ENCODE measurements around the gene ZNF79.

ZNF79 gene

DNA sequence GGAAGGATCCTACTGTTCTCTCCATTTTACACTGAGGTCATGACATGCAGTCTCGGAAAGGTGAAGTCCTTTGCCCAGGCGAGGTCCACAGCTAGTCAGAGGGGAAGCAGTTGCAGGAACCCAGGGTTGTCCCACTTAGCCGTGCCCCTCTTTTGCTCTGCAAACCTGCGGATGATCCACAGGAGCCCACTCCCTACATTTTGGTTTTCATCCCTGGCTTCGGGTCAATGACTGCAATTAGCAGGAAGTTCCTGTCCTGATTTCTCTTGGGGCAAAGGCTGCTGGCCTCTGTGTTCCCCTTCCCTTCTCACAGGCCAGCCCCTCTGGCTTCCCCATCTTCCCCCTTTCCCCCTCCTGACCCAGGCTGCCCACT lies 25.9 kb upstream of the ZNF79 start:
- no peak for DNase-seq (ENCODE audit: low read depth in 2 of 2)

DNA sequence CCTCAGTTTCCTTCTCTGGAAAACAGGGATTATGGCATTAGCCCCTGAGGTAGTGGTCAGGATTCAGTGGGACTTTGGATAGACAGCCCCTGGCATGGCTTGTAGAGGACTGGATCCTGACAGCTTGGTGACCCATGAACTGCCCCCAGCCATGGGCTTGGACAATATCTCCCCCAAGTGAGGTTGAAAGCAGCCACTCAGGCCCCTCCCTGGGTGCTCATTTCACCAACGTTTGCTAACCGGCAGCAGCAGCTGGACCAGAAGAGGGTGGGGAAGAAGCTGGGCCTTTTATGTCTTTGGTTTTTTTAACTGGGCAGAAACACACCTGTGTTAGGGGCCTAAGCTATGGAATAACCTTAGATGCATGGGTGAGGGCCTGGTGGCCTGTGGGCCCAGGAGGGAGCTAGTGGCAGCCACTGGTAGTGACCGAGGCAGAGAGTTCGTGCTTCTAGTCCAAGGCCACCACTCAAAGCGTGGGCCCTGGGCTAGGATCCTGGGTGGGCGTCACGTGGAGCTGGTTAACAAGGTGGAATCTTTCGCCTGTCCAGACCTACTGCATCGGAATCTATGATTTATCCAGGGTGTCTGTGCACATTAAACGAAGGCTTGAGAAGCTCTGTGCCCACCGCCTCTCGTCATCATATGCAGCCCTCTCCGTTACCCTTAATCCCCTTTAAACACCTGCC lies 25.3 kb upstream of the ZNF79 start:
- DNase-seq (ENCODE audit: low read depth in 2 of 2) = no peak

DNA sequence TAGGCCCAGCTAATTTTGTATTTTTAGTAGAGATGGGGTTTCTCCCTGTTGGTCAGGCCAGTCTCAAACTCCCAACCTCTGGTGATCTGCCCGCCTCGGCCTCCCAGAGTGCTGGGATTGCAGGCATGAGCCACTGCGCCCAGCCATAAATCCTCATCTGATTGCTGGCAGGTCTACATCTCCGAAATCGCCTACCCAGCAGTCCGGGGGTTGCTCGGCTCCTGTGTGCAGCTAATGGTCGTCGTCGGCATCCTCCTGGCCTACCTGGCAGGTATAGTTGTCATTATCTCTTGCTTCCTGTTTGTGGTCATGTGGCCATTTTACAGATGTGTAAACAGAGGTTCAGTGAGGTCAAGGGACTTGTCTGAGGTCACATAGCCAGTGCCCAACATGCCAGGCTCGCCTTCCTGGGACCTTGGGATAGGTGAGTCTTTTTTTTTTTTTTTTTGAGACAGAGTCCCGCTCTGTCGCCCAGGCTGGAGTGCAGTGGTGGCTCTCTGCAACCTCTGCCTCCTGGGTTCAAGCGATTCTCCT lies 24.4 kb upstream of the ZNF79 start:
- DNase-seq (ENCODE audit: low read depth in 2 of 2) = no peak

DNA sequence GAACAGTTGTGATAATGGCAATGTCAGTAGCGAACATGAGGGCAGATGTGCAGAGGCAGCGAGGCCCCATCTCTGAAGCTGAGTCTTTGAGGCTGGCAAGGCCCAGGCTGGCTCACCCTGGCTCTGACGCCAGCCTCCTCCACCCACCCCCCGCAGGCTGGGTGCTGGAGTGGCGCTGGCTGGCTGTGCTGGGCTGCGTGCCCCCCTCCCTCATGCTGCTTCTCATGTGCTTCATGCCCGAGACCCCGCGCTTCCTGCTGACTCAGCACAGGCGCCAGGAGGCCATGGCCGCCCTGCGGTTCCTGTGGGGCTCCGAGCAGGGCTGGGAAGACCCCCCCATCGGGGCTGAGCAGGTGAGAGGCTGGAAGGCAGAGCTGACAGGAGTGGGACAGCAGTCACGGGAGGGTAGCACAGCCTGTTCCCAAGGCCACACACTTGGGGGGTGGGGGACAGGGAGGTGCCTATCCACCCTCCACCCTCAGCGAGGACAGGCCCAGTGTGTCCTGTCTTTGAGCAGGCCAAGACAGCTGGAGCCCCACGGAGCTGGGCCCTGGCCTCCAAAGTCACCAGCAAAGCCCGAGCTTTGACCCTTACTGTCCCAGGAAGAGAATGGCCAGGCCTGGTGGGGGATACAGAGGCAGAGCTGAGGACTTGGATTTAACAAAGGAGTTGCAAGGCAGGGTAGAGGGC lies 21.6 kb upstream of the ZNF79 start:
- no peak for DNase-seq (ENCODE audit: low read depth in 2 of 2)

DNA sequence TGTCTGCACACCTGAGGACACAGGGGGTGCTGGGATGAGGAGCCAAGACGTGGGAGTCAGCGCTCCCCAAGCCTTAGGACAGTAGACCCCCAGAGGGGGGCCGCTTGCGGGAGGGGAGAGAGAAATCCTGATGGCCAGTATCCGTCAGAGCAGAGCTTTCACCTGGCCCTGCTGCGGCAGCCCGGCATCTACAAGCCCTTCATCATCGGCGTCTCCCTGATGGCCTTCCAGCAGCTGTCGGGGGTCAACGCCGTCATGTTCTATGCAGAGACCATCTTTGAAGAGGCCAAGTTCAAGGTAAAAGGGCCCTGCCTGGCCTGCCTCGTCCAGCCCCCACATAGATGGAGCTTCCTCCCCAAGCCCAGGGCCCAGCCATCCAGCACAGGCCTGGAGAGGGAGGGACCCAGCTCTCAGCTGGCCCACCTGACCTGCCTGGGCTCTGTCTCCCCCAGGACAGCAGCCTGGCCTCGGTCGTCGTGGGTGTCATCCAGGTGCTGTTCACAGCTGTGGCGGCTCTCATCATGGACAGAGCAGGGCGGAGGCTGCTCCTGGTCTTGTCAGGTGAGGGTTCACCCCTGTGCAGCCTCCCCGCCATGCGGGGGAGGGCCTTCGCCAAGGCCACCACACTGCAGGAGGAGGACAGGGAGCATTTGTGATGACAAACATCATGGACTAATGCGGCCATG lies 20.5 kb upstream of the ZNF79 start:
- DNase-seq (ENCODE audit: low read depth in 2 of 2) = no peak

DNA sequence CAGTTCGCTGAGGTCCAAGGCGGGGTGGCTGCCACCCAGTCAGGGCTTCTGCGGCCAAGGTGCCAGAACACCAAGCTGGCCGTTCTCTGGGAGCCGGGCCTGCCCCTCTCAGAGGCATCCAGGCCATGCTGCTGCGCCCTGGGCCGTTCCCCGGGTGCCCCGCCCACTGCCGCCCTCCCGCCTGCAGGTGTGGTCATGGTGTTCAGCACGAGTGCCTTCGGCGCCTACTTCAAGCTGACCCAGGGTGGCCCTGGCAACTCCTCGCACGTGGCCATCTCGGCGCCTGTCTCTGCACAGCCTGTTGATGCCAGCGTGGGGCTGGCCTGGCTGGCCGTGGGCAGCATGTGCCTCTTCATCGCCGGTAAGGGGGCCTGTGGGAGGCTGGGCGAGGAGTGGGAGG lies 19.6 kb upstream of the ZNF79 start:
- DNase-seq (ENCODE audit: low read depth in 2 of 2) = no peak

DNA sequence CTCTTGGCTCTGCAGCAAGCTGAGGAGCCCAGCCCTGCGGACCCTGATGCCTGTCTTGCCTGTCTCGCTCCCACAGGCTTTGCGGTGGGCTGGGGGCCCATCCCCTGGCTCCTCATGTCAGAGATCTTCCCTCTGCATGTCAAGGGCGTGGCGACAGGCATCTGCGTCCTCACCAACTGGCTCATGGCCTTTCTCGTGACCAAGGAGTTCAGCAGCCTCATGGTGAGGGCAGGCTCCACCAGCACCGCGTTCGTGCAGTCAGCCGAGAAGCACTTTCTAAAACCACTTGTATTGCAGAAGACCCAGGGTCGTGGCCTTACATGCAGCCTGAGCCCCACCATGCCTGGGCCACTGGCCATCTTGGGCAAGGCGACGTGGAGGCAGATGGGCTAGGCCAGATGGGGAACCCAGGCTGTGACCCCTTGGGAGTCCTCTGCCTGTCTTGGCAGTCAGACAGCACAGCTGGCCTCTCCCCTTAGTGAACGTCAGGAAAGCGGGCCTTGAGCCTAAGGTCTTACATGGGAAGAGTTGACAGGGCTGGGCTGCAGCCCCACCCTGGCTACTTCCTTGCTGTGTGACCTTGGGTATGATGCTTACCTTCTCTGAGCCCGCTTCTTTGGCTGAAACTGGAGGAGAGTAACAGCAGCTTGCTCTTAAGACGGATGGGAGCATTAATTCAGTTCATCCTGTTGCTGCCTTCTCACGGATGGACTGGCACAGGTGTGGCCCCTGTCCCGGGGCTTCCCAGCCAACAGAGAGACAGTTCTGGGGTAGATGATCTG lies 18.6 kb upstream of the ZNF79 start:
- DNase-seq (ENCODE audit: low read depth in 2 of 2) = no peak

DNA sequence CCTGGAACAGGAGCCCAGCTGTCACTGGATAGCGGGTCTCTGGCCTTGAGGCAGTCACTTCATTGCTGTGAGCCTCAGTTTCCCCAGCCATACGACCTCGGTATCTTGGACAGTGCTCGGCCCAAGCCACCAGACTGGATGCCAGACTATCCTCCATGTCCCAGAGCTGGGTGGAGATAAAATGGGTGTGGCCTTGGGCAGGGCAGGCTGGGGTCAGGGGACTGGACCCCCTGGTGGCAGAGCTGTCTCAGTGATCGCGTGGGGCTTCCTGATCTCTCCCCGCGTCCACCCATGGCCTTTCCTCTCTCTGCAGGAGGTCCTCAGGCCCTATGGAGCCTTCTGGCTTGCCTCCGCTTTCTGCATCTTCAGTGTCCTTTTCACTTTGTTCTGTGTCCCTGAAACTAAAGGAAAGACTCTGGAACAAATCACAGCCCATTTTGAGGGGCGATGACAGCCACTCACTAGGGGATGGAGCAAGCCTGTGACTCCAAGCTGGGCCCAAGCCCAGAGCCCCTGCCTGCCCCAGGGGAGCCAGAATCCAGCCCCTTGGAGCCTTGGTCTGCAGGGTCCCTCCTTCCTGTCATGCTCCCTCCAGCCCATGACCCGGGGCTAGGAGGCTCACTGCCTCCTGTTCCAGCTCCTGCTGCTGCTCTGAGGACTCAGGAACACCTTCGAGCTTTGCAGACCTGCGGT lies 17.2 kb upstream of the ZNF79 start:
- no peak for DNase-seq (ENCODE audit: low read depth in 2 of 2)

DNA sequence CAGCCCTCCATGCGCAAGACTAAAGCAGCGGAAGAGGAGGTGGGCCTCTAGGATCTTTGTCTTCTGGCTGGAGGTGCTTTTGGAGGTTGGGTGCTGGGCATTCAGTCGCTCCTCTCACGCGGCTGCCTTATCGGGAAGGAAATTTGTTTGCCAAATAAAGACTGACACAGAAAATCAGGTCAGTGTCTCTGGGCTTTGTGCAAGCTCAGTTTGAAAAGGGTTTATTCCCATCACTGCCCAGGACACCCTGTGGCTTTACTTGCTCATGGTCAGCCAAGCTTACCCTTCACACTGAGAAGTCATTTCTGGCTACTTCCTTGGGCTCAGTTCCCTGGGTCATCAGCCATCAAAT lies 16.7 kb upstream of the ZNF79 start:
- no peak for DNase-seq (ENCODE audit: low read depth in 2 of 2)

DNA sequence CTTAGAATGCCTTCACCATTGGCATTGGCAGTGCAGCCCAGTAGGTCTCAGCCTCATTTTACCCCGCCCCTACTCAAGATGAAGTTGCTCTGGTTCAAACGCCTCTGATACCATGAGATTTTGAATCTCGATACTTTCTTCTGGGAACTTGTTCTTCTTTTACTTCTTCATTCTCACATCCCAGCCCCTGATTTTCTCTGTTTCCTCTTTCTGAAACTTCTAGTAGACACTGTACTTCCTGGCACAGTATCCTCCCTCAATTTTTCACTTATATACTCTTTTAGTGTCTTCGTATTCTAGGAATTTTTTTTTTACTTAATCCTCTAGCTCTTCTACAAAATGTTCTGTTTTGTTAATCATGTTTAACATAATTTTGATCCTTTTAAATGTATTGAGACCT lies 13.1 kb upstream of the ZNF79 start:
- DNase-seq (ENCODE audit: low read depth in 2 of 2) = no peak

DNA sequence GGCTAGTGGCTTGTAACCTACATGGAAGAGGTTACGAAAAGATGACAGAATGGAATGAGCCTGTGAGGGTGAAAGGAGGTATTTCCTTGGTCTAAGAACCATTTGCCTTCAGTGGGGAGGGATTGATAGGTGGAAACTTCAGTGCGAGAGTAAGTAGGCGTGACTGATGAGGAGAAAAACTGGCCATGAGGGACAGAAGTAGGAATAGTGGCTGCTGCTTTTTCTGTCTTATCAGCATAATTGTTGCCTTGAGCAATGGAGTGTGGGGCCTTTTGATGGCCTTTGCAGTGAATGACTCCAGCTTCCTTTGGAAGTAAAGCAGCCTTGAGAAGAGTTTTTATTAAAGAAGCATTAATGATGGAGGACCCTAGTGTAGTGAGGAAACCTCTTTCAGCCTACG lies 9.0 kb upstream of the ZNF79 start:
- no peak for DNase-seq (ENCODE audit: low read depth in 2 of 2)

DNA sequence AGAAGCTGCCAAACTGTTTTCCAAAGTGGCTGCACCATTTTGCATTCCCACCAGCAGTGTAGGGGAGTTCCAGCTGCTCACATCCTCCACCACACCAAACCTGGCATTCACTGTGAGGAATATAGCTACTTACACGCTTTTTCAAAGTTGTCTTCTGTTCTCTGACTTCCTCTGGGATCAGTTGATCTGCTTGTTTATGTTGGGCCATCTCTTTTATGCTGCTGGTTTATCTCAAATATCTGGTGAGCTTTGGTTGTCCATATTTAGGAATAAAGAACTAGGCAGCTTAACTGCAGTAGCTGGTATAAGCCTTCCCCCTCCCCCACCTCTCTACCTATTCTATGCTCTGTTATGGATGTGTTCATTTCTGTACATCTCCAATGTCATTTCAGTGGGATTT lies 8.5 kb upstream of the ZNF79 start:
- no peak for DNase-seq (ENCODE audit: low read depth in 2 of 2)

DNA sequence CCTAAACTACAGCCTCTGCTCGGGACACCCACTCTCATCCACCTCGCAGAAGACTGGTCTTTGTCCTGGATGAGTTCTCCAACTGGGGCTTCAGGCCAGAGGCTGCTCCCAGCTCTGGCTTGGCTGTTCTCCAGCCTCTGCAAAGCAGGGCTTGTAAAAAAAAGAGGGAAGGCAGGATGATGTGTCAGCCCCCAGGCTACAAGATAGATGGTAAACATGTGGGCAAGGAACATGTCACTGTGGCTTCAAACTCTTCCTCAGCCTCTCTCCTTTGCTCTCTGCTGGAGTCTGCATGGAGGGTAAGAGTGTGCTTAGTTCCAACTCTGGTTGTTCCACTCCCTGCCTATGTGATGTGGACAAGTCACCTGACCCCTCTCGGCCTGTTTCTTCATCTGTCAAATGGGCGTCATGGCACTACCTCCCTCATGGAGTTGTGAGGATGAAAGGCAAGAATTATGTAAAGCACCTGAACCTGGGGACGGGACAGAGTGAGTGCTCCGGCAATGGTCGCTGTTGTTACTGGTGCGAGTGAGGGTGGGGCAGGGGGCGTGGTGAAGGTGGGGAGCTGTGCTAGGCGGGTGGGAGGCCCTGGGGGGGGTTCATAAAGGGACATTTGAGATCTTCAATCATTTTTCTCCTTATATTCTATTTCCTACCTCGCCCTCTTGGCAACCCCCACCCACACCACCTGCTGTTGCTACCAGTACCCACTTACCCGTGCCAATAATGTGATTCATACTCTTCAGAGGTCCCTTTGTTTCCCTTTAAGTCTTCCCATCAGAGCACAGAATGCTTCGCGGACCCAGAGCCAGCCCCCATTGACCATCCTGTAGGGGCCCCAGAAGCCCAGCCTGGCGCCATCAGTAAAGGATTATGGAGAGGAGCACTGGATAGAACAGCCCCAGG lies 6.8 kb upstream of the ZNF79 start:
- no peak for DNase-seq (ENCODE audit: low read depth in 2 of 2)

DNA sequence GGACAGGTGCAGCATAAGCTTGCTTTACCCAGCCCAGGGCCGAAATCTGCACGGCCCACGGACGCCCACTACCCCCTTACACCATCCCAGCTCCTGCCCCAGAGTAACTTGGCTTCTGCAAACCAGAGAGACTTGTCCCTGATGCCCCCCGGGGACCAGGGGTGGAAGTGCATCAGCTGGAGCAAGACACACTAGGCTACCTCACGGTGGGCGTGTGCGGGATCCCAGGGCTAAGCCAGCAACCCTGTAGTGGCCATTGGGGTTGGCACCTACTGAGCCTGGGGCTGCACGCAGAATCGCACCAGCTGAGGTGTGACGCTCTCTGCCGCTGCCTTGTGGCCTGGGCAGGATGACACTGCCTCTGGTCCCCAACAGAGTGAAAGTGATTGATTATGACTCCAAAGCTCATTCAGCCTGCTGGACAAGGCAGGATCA lies 6.1 kb upstream of the ZNF79 start:
- peak in 1 of 2 donors; percentile 34 for DNase-seq (ENCODE audit: low read depth in 2 of 2)

DNA sequence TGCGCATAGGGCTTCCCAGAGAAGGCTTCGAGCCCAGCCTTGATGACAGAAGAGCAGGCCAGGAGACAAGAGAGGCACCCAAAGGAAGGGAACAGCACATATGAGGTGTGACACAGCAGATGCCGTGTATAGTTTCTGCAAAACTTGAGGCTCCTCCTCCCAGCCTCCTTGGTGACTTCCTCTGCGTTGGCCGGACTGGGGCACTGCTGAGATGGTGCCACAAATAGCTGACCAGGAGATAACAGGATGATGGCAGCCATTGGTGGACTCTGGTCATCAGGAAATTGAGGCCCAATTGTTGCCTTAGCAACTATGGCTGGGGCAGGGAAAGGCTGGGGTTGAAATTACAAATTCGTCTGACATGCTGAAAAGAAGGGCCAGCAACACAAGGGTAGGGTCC lies 4.8 kb upstream of the ZNF79 start:
- DNase-seq (ENCODE audit: low read depth in 2 of 2) = no peak

DNA sequence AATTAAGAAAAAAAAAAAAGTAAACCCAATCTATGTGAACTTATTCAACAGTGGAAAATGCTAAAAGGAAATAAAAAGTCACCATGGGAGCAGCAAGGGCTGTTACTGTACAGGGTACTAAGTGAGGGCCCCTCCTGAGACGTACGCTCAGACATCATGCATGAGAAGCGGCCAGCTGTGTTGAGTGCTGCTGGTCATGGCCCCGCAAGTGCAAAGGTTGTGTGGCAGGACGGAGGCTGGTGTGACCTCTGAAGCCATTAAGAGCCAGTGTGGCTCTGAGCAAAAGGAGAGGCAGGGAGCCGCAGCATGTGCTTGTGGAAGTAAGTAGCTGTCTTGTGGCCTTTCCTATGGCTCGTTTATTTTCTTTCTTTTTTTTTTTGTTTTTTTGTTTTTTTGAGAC lies 3.1 kb upstream of the ZNF79 start:
- no peak for DNase-seq (ENCODE audit: low read depth in 2 of 2)

DNA sequence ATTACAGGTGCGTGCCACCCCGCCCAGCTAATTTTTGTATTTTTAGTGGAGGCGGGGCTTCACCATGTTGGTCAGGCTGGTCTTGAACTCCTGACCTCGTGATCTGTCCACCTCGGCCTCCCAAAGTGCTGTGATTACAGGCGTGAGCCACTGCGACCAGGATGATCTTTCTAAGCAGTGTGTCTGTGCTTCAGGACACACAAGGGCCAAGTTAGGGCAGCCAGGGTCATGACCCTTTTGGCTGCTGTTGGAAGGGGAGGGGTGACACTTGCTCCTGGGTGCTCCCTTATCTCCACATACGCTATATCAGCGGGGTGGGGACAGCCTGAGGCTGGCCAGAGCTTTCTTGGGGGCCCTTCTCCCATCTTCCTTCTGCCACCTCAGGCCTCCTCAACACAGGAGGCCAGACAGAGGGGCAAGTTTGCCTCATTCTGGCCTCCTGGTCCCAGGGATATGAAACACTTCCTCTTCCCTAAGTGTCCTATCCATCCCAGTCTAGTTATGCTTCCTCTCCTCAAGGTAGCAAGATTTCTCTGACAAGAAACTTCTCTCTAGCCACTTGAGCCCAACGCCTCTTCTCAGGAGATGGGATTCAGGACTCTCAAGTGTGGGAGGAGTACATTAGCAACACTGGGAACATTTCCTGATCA lies 1.9 kb upstream of the ZNF79 start:
- DNase-seq (ENCODE audit: low read depth in 2 of 2) = no peak

DNA sequence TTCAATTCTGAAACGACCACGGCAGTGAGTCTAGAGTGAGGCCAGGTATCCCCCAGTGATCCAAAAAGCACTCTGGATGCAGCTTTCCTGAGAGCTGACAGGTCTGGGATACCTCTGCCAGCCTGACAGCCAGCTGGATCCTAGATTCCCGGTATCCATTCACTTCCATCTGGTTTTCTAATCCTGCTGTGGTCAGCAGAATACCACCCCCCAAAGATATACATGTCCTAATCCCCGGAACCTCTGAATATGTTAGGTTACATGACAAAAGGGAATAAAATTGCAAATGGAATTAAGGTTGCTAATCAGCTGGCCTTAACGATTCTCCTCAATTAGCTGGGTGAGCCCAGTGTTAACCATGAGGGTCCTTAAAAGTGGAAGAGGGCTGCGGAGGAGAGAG lies 1.4 kb upstream of the ZNF79 start:
- DNase-seq (ENCODE audit: low read depth in 2 of 2) = no peak

DNA sequence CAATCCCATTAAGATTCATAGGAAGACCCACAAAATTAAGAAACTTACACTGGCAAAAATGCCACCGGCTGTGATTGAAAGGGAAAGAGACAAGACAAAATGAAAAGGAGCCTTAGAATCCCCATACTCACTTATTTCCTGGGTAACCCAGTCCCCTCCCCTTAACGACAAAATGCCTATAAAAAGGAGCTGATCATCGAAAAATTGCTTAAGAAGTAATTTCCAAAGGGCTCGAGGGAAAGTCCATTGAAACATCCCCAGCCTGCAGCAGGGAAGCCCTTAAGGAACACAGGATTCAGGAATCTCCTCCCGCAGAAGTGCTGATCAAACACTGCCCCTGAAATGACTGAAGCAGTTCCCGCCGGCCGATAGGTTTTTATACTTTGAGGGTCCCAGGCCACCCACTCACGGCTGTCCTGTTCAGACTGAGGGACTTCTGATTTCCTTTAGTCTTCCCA lies 677 bp upstream of the ZNF79 start:
- no peak for DNase-seq (ENCODE audit: low read depth in 2 of 2)

DNA sequence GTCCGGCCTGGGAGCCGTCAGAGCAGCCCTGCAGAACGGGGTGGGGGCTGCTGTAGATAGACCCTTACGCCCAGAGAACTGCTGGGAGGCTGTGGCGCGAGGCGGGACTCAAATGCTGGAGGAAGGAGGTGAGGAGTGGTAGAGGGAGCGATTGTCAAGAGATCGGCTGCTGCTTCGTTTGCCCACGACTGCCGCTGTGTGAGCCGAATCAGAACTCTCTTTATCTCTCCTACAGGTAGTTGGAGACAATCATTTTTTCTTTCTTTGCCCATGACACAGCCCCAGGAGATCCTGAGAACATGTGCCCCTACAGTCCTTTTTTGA lies 456 bp downstream of the ZNF79 start:
- no peak for DNase-seq (ENCODE audit: low read depth in 2 of 2)
